KOPT-K1 (cell line): Measurements from ENCODE around the gene TULP4.
A peak's percentile ranks its signal among the peaks of the same experiment; 100 is the strongest.

ENCODE experiments used
- H3K27ac ChIP-seq: fragments of 200-600 bp; sonication (generic); 2 replicates; pipeline ENCODE4 v1.5.1; 2016; ENCODE audit warnings: antibody characterized with exemption, mild to moderate bottlenecking, low read depth, low read length; ENCODE audit not compliant: poor library complexity, severe bottlenecking
- H3K36me3 ChIP-seq: fragments of 200-600 bp; sonication (generic); 2 replicates; pipeline ENCODE4 v1.5.1; 2017; ENCODE audit warnings: antibody characterized with exemption, mild to moderate bottlenecking, low read length, moderate library complexity; ENCODE audit not compliant: insufficient read depth
- H3K9me3 ChIP-seq: fragments of 200-600 bp; sonication (generic); 2 replicates; pipeline ENCODE4 v1.5.1; 2017; ENCODE audit warnings: antibody characterized with exemption, low read length, mild to moderate bottlenecking; ENCODE audit not compliant: insufficient read depth, poor library complexity, severe bottlenecking

TULP4 gene

GRCh38 chr6:158312165-158312564 lies at the start of gene TULP4:
Gene TULP4 (plus strand): TSS chr6:158312465. CDS start chr6:158314017, 1,552 bp downstream.
- H3K27ac ChIP-seq, result no peak within 1 kb of the TSS

GRCh38 chr6:158262755-158263154 lies 49.5 kb upstream of the TULP4 start:
- H3K27ac ChIP-seq, result no peak overlapping the region

More at GRCh38 chr6:158312165-158312564, at the start of gene TULP4:
- peaks cover 13% of the 10 kb centered on the region for H3K9me3 ChIP-seq
- peaks cover 20% of the 10 kb centered on the region for H3K36me3 ChIP-seq

GRCh38 chr6:158264180-158264579 lies 48.1 kb upstream of the TULP4 start:
- H3K36me3 ChIP-seq, result no peaks in the 10 kb centered on the region
- no peak overlapping the region for H3K27ac ChIP-seq
- H3K9me3 ChIP-seq, result no peaks in the 10 kb centered on the region

More at GRCh38 chr6:158262755-158263154, 49.5 kb upstream of the TULP4 start:
- H3K36me3 ChIP-seq, result no peaks in the 10 kb centered on the region
- no peaks in the 10 kb centered on the region for H3K9me3 ChIP-seq

GRCh38 chr6:158266131-158266530 lies 46.1 kb upstream of the TULP4 start:
- H3K36me3 ChIP-seq, result no peaks in the 10 kb centered on the region
- H3K9me3 ChIP-seq, result no peaks in the 10 kb centered on the region
- H3K27ac ChIP-seq, result no peak overlapping the region

GRCh38 chr6:158268361-158269147 lies 43.7 kb upstream of the TULP4 start:
- Histone ChIP-seq H3K36me3 (no peaks in the 10 kb centered on the region), H3K9me3 (no peaks in the 10 kb centered on the region), H3K27ac (no peak overlapping the region)

- no peaks in the 10 kb centered on the region for H3K9me3 ChIP-seq
- H3K27ac ChIP-seq, result no peak overlapping the region
- H3K36me3 ChIP-seq, result no peaks in the 10 kb centered on the region
Observed at GRCh38 chr6:158269657-158270056, 42.6 kb upstream of the TULP4 start.

GRCh38 chr6:158270389-158271127 lies 41.7 kb upstream of the TULP4 start:
- Histone ChIP-seq H3K27ac (peak overlapping the region; percentile 1), H3K36me3 (no peaks in the 10 kb centered on the region), H3K9me3 (no peaks in the 10 kb centered on the region)

GRCh38 chr6:158272324-158272723 lies 39.9 kb upstream of the TULP4 start:
- Histone ChIP-seq H3K36me3 (no peaks in the 10 kb centered on the region), H3K9me3 (no peaks in the 10 kb centered on the region), H3K27ac (no peak overlapping the region)

GRCh38 chr6:158278004-158278403 lies 34.3 kb upstream of the TULP4 start:
- no peaks in the 10 kb centered on the region for H3K9me3 ChIP-seq
- no peaks in the 10 kb centered on the region for H3K36me3 ChIP-seq
- no peak overlapping the region for H3K27ac ChIP-seq

- Histone ChIP-seq H3K27ac (no peak overlapping the region), H3K9me3 (no peaks in the 10 kb centered on the region), H3K36me3 (no peaks in the 10 kb centered on the region)
Observed at GRCh38 chr6:158279615-158280014, 32.6 kb upstream of the TULP4 start.

GRCh38 chr6:158283304-158283980 lies 28.8 kb upstream of the TULP4 start:
- Histone ChIP-seq H3K9me3 (no peaks in the 10 kb centered on the region), H3K27ac (no peak overlapping the region), H3K36me3 (no peaks in the 10 kb centered on the region)

GRCh38 chr6:158284007-158284875 lies 28.0 kb upstream of the TULP4 start:
- Histone ChIP-seq H3K36me3 (no peaks in the 10 kb centered on the region), H3K9me3 (no peaks in the 10 kb centered on the region), H3K27ac (no peak overlapping the region)

- no peak overlapping the region for H3K27ac ChIP-seq
- no peaks in the 10 kb centered on the region for H3K9me3 ChIP-seq
- H3K36me3 ChIP-seq, result no peaks in the 10 kb centered on the region
Observed at GRCh38 chr6:158284876-158285655, 27.2 kb upstream of the TULP4 start.

- Histone ChIP-seq H3K36me3 (no peaks in the 10 kb centered on the region), H3K27ac (no peak overlapping the region), H3K9me3 (no peaks in the 10 kb centered on the region)
Observed at GRCh38 chr6:158285656-158286021, 26.6 kb upstream of the TULP4 start.
